B cell (primary cell): Measurements from ENCODE around the gene PIM3. TPM values are rescaled to one million over a fixed set of nuclear protein-coding genes. Genes with fewer than 3 reads are reported as not detected.

Experiments
- ATAC-seq: fragments of 200-7000 bp; cut with Tn5 transposase; one replicate; pipeline ENCODE4 v1.10.0; 2021; ENCODE audit warnings: low read depth, mild to moderate bottlenecking, moderate number of reproducible peaks, moderate library complexity
- CTCF ChIA-PET: fragments of 350-600 bp; sonication (Branson Sonifier 250); formaldehyde crosslinking; loops from one replicate; lab custom pipeline; 2021; ENCODE audit warnings: antibody characterized with exemption, inconsistent platforms; lab: Charles Lee
- POLR2A ChIA-PET: fragments of 350-600 bp; sonication (Branson Sonifier 250); formaldehyde crosslinking; loops from one replicate; lab custom pipeline; 2021; ENCODE audit warnings: antibody characterized with exemption; lab: Charles Lee
- DNase-seq: peaks from one replicate; pipeline ENCODE4 v3.0.0; 2013
- H2AFZ ChIP-seq: 2 replicates; pipeline ENCODE4 v1.6.1; 2012; ENCODE audit warnings: mild to moderate bottlenecking, low read depth, low read length; ENCODE audit not compliant: insufficient read depth, poor library complexity, severe bottlenecking
- H3K27ac ChIP-seq, 2 donors: 1 replicate in 1 of 2; 2 replicates in 1 of 2; pipeline ENCODE4 v1.5.1; 2012 to 2013; ENCODE audit warnings: low read length in 2 of 2, mild to moderate bottlenecking in 2 of 2, moderate library complexity in 1 of 2
- H3K27me3 ChIP-seq, 4 experiments: fragments of 200-600 bp in 1 of 4; sonication (generic) in 1 of 4; replicated peaks in 1 of 4; 1 replicate in 2 of 4; 2 replicates in 2 of 4; pipeline versions ENCODE4 v1.6.1 to v1.7.0; 2013 to 2016; ENCODE audit warnings: low read length in 3 of 4, mild to moderate bottlenecking in 2 of 4, mixed read lengths in 1 of 4, moderate library complexity in 1 of 4; ENCODE audit not compliant: insufficient read depth in 4 of 4, control insufficient read depth in 3 of 4; ENCODE audit errors: control extremely low read depth in 1 of 4
- H3K36me3 ChIP-seq, 2 experiments: replicated peaks in 1 of 2; 1 replicate in 1 of 2; 2 replicates in 1 of 2; pipeline versions ENCODE4 v1.6.1 to v1.7.1; 2013; ENCODE audit warnings: low read length in 1 of 2; ENCODE audit not compliant: insufficient read depth in 2 of 2, control insufficient read depth in 1 of 2; ENCODE audit errors: control extremely low read depth in 1 of 2, extremely low read depth in 1 of 2
- H3K4me1 ChIP-seq, 2 donors: fragments of 200-600 bp in 1 of 2; sonication (generic) in 1 of 2; 1 replicate in 1 of 2; 2 replicates in 1 of 2; pipeline versions ENCODE4 v1.5.1 to v1.6.1; 2013 to 2017; ENCODE audit warnings: low read length in 2 of 2; ENCODE audit not compliant: control insufficient read depth in 2 of 2, insufficient read depth in 2 of 2
- H3K4me2 ChIP-seq: replicated peaks from 2 replicates; pipeline ENCODE3; 2012; ENCODE audit warnings: mild to moderate bottlenecking, low read depth, low read length; ENCODE audit not compliant: poor library complexity, severe bottlenecking
- H3K4me3 ChIP-seq, 5 experiments: fragments of 200-600 bp in 1 of 5; sonication (generic) in 1 of 5; 1 replicate in 3 of 5; 2 replicates in 2 of 5; pipeline versions ENCODE4 v1.5.1 to v1.7.0; 2011 to 2016; ENCODE audit warnings: low read length in 4 of 5, mild to moderate bottlenecking in 4 of 5, low read depth in 2 of 5, control low read depth in 1 of 5, moderate library complexity in 1 of 5; ENCODE audit not compliant: insufficient read depth in 1 of 5; ENCODE audit errors: control extremely low read depth in 1 of 5, extremely low read depth in 1 of 5
- H3K79me2 ChIP-seq: fragments of 200-600 bp; sonication (generic); one replicate; pipeline ENCODE4 v1.6.0; 2016; ENCODE audit warnings: low read length; ENCODE audit not compliant: control insufficient read depth, insufficient read depth
- H3K9ac ChIP-seq: fragments of 200-600 bp; sonication (generic); 2 replicates; pipeline ENCODE4 v1.6.1; 2017; ENCODE audit warnings: mild to moderate bottlenecking, low read length, moderate library complexity
- H3K9me3 ChIP-seq, 3 donors: one replicate each; pipeline versions ENCODE4 v1.6.1 to v1.7.1; 2013; ENCODE audit warnings: low read length in 2 of 3; ENCODE audit not compliant: control insufficient read depth in 2 of 3, insufficient read depth in 1 of 3; ENCODE audit errors: control extremely low read depth in 1 of 3
- H4K20me1 ChIP-seq: 2 replicates; pipeline ENCODE4 v1.6.0; 2012; ENCODE audit warnings: mild to moderate bottlenecking, low read length; ENCODE audit not compliant: insufficient read depth, control insufficient read depth, poor library complexity, severe bottlenecking
- H3K27ac Mint-ChIP-seq: one replicate; pipeline ENCODE4 v1.8.0; 2021; ENCODE audit warnings: mixed read lengths
- H3K27me3 Mint-ChIP-seq: one replicate; pipeline ENCODE4 v1.8.0; 2021; ENCODE audit warnings: mixed read lengths
- H3K4me1 Mint-ChIP-seq: one replicate; pipeline ENCODE4 v1.8.0; 2021; ENCODE audit warnings: mixed read lengths
- H3K4me3 Mint-ChIP-seq: one replicate; pipeline ENCODE4 v1.8.0; 2021; ENCODE audit warnings: mixed read lengths
- H3K9me3 Mint-ChIP-seq: one replicate; pipeline ENCODE4 v1.8.0; 2022; ENCODE audit warnings: mixed read lengths; ENCODE audit not compliant: insufficient read depth
- CTCF ChIP-seq: fragments of 200-600 bp; IDR thresholded peaks from one replicate; pipeline ENCODE4 v1.8.0; 2022; ENCODE audit warnings: antibody characterized with exemption, mild to moderate bottlenecking
- EZH2 ChIP-seq: IDR thresholded peaks from 2 replicates; pipeline ENCODE4 v1.6.1; 2012; ENCODE audit warnings: borderline replicate concordance, low read depth, mild to moderate bottlenecking, moderate library complexity, low read length; ENCODE audit not compliant: insufficient read depth, poor library complexity, severe bottlenecking
- WGBS: methylation state at CpG from one replicate; pipeline ENCODE4 v1.1.5; 2013; ENCODE audit warnings: missing lambda C conversion rate; ENCODE audit not compliant: insufficient coverage; 5-methylcytosine and 5-hydroxymethylcytosine counted together
- intact Hi-C: fragments of 100-400 bp; cut with micrococcal nuclease; formaldehyde crosslinking; loops from one replicate; pipeline ENCODE4 v1.10.0; 2022
- polyA plus RNA-seq: library from polyadenylated mRNA; depleted of rRNA; stranded (reverse); fragments of >200 nt; gene quantifications from 2 replicates; pipeline ENCODE4 v1.2.3, GENCODE V29; 2012
- total RNA-seq, 2 donors: library from RNA; stranded (reverse); fragments of 120-200 nt in 1 of 2; gene quantifications; 1 replicate in 1 of 2; 2 replicates in 1 of 2; pipeline versions ENCODE4 v1.2.3 to v1.2.4, GENCODE V29; 2013 to 2022

PIM3 gene
- total and polyA plus RNA-seq, 2 donors (not counting 1 experiment from before 2014, with no cell fraction given): 74.6 to 128 TPM

- H4K20me1 ChIP-seq: no peaks in the 10 kb centered on the region
- H3K4me3 Mint-ChIP-seq: peak overlapping the region; percentile 61
- 100% methylated on average over 9 of the region's 14 CpGs for WGBS
These were observed 38.1 kb downstream of the PIM3 start for GRCh38 chr22:49998718-49999062.

More at GRCh38 chr22:49998718-49999062, 38.1 kb downstream of the PIM3 start:
- Mint-ChIP-seq H3K27me3 (peaks cover 22% of the 10 kb centered on the region), H3K4me1 (peaks cover 21% of the 10 kb centered on the region), H3K27ac (no peak overlapping the region), H3K9me3 (no peaks in the 10 kb centered on the region)
- no peak overlapping the region for H3K4me2 ChIP-seq
- peaks cover 0 to 20% (median 6%) of the 10 kb centered on the region in 4 experiments for H3K27me3 ChIP-seq
- peak; percentile 29 for DNase-seq
- no peak overlapping the region for H3K9ac ChIP-seq
- H3K79me2 ChIP-seq: no peaks in the 10 kb centered on the region
- POLR2A ChIA-PET: no interaction called here
- CTCF ChIA-PET: no interaction called here
- peaks cover 9 to 20% of the 10 kb centered on the region in 2 donors for H3K4me1 ChIP-seq
- H3K9me3 ChIP-seq: peaks cover 0 to 3% (median 0%) of the 10 kb centered on the region in 3 donors
- no peak overlapping the region for H2AFZ ChIP-seq
- TF ChIP-seq CTCF: no peak
- no peak for TF ChIP-seq EZH2
- no peaks in the 10 kb centered on the region for H3K36me3 ChIP-seq
- intact Hi-C loops: no loop called here
- H3K27ac ChIP-seq: no peak overlapping the region
- H3K4me3 ChIP-seq: no peak overlapping the region
- no peak for ATAC-seq
